Measurements from ENCODE around the gene INTS1.

INTS1 gene, protein sequence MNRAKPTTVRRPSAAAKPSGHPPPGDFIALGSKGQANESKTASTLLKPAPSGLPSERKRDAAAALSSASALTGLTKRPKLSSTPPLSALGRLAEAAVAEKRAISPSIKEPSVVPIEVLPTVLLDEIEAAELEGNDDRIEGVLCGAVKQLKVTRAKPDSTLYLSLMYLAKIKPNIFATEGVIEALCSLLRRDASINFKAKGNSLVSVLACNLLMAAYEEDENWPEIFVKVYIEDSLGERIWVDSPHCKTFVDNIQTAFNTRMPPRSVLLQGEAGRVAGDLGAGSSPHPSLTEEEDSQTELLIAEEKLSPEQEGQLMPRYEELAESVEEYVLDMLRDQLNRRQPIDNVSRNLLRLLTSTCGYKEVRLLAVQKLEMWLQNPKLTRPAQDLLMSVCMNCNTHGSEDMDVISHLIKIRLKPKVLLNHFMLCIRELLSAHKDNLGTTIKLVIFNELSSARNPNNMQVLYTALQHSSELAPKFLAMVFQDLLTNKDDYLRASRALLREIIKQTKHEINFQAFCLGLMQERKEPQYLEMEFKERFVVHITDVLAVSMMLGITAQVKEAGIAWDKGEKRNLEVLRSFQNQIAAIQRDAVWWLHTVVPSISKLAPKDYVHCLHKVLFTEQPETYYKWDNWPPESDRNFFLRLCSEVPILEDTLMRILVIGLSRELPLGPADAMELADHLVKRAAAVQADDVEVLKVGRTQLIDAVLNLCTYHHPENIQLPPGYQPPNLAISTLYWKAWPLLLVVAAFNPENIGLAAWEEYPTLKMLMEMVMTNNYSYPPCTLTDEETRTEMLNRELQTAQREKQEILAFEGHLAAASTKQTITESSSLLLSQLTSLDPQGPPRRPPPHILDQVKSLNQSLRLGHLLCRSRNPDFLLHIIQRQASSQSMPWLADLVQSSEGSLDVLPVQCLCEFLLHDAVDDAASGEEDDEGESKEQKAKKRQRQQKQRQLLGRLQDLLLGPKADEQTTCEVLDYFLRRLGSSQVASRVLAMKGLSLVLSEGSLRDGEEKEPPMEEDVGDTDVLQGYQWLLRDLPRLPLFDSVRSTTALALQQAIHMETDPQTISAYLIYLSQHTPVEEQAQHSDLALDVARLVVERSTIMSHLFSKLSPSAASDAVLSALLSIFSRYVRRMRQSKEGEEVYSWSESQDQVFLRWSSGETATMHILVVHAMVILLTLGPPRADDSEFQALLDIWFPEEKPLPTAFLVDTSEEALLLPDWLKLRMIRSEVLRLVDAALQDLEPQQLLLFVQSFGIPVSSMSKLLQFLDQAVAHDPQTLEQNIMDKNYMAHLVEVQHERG (N-terminal part only)

DNA sequence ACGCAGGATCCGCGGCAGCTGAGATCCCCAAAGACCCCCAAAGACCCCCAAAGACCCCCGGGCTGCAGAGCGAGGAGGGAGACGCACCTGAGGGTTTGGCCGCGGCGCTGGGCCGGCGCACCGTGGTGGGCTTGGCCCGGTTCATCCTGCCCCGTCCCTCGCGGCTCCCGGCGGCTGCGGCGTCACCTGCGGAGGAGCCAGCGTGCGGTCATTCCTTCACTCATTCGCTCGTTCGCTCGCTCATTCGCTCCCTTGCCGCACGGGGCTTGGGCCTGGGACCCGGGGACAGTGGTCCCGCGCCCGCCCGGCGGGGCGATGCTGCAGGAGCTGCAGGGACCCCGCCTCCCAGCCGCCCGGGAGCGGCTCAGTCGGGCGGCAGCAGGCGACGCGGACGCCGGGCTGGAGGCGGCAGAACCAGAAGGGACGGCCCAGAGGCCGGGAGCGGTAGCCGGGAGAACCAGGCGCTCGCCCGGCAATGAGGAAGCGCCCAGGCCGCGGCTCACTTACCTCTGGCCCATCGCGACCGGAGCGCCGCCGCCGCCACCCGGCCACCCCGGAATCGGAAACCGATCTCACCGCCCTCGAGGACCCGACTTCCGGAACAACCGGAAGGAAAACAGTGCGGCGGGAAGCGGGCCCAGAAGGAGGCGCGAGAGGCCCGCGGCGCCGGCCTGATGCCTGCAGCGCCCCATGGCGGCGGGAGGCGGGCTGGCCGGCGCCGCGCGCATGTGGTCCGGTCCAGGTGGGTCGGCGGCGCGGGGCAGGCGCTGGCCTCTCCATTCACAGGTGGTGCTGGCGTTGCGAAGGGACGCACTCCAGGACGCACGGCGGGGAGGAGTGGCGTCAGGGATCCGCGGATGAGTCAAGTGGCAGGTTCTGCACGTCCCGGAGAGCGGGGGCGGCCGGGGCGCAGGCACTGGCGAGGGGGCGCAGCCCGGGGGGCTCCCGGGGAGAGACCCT is at the start of gene INTS1:
Gene INTS1 (minus strand): TSS at position 574 of the 960 bp plus-strand sequence. CDS start 429 bp downstream, at position 145.
- TF ChIP-seq, protein P1, sequence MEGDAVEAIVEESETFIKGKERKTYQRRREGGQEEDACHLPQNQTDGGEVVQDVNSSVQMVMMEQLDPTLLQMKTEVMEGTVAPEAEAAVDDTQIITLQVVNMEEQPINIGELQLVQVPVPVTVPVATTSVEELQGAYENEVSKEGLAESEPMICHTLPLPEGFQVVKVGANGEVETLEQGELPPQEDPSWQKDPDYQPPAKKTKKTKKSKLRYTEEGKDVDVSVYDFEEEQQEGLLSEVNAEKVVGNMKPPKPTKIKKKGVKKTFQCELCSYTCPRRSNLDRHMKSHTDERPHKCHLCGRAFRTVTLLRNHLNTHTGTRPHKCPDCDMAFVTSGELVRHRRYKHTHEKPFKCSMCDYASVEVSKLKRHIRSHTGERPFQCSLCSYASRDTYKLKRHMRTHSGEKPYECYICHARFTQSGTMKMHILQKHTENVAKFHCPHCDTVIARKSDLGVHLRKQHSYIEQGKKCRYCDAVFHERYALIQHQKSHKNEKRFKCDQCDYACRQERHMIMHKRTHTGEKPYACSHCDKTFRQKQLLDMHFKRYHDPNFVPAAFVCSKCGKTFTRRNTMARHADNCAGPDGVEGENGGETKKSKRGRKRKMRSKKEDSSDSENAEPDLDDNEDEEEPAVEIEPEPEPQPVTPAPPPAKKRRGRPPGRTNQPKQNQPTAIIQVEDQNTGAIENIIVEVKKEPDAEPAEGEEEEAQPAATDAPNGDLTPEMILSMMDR (IDR thresholded peaks at IDR 0.05; ENCODE audit: control extremely low read depth, extremely low read depth, low read depth, missing control alignments): peak; percentile 87
- ChIA-PET POLR2A (no interaction called here), CTCF (interaction anchor here (1.5 to 2.2 kb wide), 2 partner anchors 11 kb away, joined by 5 read pairs; no protein-coding TSS in a partner anchor)
- peak; percentile 95 for DNase-seq (ENCODE audit: extremely low spot score)

DNA sequence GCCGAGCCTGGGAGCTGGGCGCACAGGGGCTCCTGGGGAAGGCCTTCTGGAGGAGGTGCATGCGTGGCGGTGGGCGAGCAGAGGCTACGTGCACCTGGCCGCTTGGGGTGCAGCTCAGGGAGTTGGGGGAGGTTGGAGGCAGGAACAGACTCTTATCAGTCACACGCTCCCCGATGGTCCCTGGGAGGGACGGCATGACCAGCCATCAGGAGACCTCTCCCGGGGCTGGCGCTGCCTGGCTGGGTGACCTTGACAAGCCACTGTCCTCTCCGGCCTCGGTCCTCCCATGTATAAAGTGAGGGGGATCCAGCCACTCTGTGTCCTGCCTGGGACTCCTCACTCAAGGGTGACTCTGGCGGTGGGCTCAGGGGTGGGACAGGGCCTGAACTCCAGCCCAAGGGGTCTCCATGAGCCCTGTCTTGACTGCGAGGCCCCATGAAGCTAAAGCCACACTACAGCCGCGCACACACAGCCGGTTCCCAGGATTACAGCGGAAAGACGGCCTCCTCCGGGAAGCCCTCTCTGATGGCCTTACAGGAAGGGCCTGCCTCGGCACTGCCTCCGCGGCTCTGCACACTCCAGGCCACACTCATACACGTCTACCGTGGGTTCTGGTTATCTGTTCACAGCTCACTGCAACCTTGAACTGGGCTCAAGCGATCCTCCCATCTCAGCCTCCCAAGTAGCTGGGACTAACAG is 49.5 kb upstream of the INTS1 start:
- CTCF ChIA-PET: no interaction called here
- DNase-seq (ENCODE audit: extremely low spot score): no peak
- POLR2A ChIA-PET: no interaction called here
- TF ChIP-seq, protein P1 (IDR thresholded peaks at IDR 0.05; ENCODE audit: control extremely low read depth, extremely low read depth, low read depth, missing control alignments): no peak

DNA sequence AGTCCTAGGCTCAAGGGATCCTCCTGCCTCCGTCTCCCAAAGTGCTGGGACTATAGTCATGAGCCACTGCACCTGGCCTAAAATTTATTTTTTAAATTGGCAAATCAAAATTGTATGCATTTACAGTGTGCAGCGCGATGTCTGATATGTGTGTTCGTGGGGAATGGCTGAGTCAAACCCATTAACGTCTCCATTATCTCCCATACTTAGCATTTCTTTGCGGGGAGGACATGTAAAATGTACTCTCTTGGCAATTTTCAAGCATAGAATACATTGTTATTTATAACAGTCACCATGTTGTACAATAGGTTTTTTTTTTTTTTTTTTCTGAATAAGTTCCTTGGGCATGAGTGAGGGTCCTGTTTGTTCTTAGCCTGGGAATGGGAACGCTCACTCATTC is 48.0 kb upstream of the INTS1 start:
- DNase-seq (ENCODE audit: extremely low spot score): no peak
- TF ChIP-seq, protein P1 (IDR thresholded peaks at IDR 0.05; ENCODE audit: control extremely low read depth, extremely low read depth, low read depth, missing control alignments): no peak

DNA sequence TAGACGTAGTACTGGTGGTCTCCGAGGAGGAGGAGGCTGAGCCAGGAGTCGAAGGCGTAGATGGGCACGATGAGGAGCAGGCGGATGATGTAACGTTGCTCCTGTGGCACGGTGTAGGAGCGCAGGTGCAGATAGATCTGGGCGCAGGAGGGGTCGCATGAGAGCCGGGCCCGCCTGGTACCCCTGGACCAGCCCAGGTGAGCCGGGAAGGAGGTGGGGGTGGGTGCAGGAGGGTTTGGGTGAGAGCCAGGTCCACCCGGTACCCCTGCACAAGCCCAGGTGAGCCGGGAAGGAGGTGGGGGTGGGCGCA is 46.6 kb upstream of the INTS1 start:
- DNase-seq (ENCODE audit: extremely low spot score): no peak
- CTCF ChIA-PET: no interaction called here
- TF ChIP-seq, protein P1 (IDR thresholded peaks at IDR 0.05; ENCODE audit: control extremely low read depth, extremely low read depth, low read depth, missing control alignments): no peak
- POLR2A ChIA-PET: no interaction called here

More for the DNA sequence above, 48.0 kb upstream of the INTS1 start:
- POLR2A ChIA-PET: no interaction called here
- CTCF ChIA-PET: no interaction called here

DNA sequence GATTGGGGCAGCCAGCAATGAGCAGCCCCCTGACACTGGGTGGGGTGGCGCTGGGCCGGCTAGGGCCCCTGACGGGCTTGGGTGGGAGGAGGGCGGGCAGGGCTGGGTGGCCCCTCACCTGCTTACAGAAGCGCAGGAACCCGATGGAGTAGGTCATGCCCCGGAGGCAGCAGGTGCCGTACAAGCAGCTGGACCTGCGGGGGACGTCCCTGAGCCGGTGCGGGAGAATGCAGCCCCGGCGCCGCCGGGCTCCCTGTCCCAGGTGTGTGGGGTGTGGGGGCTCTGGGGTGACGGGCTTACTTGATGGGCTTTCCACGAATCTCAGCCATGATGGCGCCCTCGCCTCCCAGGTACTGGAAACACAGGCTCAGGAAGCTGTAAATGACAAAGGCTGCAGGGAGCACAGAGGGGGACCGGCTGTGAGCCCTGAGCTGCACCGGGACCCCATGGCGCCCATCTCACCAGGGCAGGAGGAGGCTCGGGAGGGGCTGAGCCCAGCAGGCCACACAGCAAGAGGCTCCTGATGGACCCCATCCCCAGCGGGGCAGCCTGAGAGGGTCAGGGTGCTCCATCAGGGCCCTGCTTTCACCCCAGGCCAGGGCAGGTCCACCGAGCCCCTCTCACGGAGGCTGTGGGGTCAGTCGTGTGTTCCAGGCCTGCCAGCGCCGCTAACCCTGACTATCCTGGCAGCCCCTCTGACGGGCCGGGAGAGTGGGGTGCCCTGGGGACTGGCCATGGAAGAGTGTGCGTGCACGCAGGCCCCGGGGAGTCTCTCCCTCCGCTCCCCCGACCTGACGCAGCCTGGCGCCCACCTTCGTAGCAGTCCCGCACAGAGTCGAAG is 46.0 kb upstream of the INTS1 start:
- ChIA-PET POLR2A (no interaction called here), CTCF (no interaction called here)
- TF ChIP-seq, protein P1 (IDR thresholded peaks at IDR 0.05; ENCODE audit: control extremely low read depth, extremely low read depth, low read depth, missing control alignments): no peak
- DNase-seq (ENCODE audit: extremely low spot score): no peak

All from GM10248 (cell line).